ENCODE measurements around the gene MPV17. TPM values are rescaled to one million over a fixed set of nuclear protein-coding genes. Genes with fewer than 3 reads are reported as not detected.

Gene MPV17
- polyA plus RNA-seq, 2 of the 4 experiments (the other 2 are of a cell fraction): 67.7 to 130 TPM

GRCh38 chr2:27282892-27283291 lies 40.0 kb downstream of the MPV17 start:
- ATAC-seq: peak; percentile 7 to 53; a peak in 3 of 6 replicates

GRCh38 chr2:27281855-27282559 lies 40.9 kb downstream of the MPV17 start, which contains the start of gene TRIM54:
Gene TRIM54 (plus strand): TSS chr2:27282429. CDS start chr2:27282732, 303 bp downstream.
- peak within 1 kb of the TSS; percentile 38 to 75 for H3K27ac ChIP-seq
- POLR2A ChIA-PET: no interaction called here
- CTCF ChIA-PET: interaction anchor here (0.7 to 12.1 kb wide), 25 partner anchors 14 to 436 kb away, joined by 3 to 394 read pairs (median 8); partner anchors contain the start of genes ABHD1 and SLC30A3
- 86% methylated on average over 5 of the region's 5 CpGs for WGBS (ENCODE audit: missing lambda C conversion rate)
- no peak within 1 kb of the TSS for H3K4me3 ChIP-seq
- H3K4me1 ChIP-seq: peaks cover 26% of the 10 kb centered on the region
- H3K4me2 ChIP-seq: peak within 1 kb of the TSS; percentile 51
- DNase-seq (ENCODE audit: low read depth in 1 of 2, low spot score in 1 of 2) (no peak), ATAC-seq (peak; percentile 37; a peak in 3 of 6 replicates), FAIRE-seq (no peak)
- no peaks in the 10 kb centered on the region for H3K9me3 ChIP-seq
- TF ChIP-seq EHF (CRISPR knock-in tag; IDR thresholded peaks at IDR 0.05): no peak
- no peak for TF ChIP-seq SREBF2 (IDR thresholded peaks at IDR 0.05)
- no peak for TF ChIP-seq MAFK (IDR thresholded peaks at IDR 0.05; ENCODE audit: partially characterized antibody)
- TF ChIP-seq HMGXB4 (CRISPR knock-in tag; IDR thresholded peaks at IDR 0.05; ENCODE audit: borderline replicate concordance): no peak
- TF ChIP-seq JUN (IDR thresholded peaks at IDR 0.05): no peak
- no peak for TF ChIP-seq KDM5A (IDR thresholded peaks at IDR 0.05)
- TF ChIP-seq RCOR1 (IDR thresholded peaks at IDR 0.05; ENCODE audit: low read depth, low read length): no peak
- TF ChIP-seq MAX (IDR thresholded peaks at IDR 0.05): no peak
- TF ChIP-seq HOXA7 (CRISPR knock-in tag; IDR thresholded peaks at IDR 0.05): no peak
- no peak for TF ChIP-seq FOSB (CRISPR knock-in tag; IDR thresholded peaks at IDR 0.05)
- no peak for TF ChIP-seq HEYL (CRISPR knock-in tag; IDR thresholded peaks at IDR 0.05)
- TF ChIP-seq BCL3 (IDR thresholded peaks at IDR 0.05): no peak
- TF ChIP-seq BHLHE40 (IDR thresholded peaks at IDR 0.05; ENCODE audit: low read depth, low read length): no peak

More at GRCh38 chr2:27282892-27283291, 40.0 kb downstream of the MPV17 start:
- H3K4me1 ChIP-seq: peaks cover 26% of the 10 kb centered on the region
- no peaks in the 10 kb centered on the region for H3K9me3 ChIP-seq
- DNase-seq (ENCODE audit: low read depth in 1 of 2, low spot score in 1 of 2): peak in 1 of 2 experiments; percentile 31
- ChIA-PET POLR2A (no interaction called here), CTCF (interaction anchor here (0.6 to 12.1 kb wide), 13 partner anchors 13 to 437 kb away, joined by 3 to 394 read pairs (median 8); partner anchors contain the start of gene SLC30A3)
- H3K4me2 ChIP-seq: peak overlapping the region; percentile 51
- FAIRE-seq: no peak
- no peak for TF ChIP-seq ZNF302 (CRISPR knock-in tag; IDR thresholded peaks at IDR 0.05)
- TF ChIP-seq EHF (CRISPR knock-in tag; IDR thresholded peaks at IDR 0.05): no peak
- 0 out of 2 replicates have a peak, but pooled peaks have one; percentile 29 for TF ChIP-seq NFE2L2 (conservative IDR thresholded peaks at IDR 0.05; ENCODE audit: low read length)
- TF ChIP-seq MAFK (IDR thresholded peaks at IDR 0.05; ENCODE audit: partially characterized antibody): peak; percentile 29
- TF ChIP-seq RNF2 (IDR thresholded peaks at IDR 0.05; ENCODE audit: borderline replicate concordance, low read depth): no peak
- TF ChIP-seq CBX2 (IDR thresholded peaks at IDR 0.05; ENCODE audit: borderline replicate concordance, low read depth): no peak
- WGBS (ENCODE audit: missing lambda C conversion rate): 47% methylated on average over 5 of the region's 5 CpGs
- H3K27ac ChIP-seq: peak overlapping the region; percentile 38 to 75
- no peak overlapping the region for H3K4me3 ChIP-seq

- FAIRE-seq: no peak
- WGBS (ENCODE audit: missing lambda C conversion rate): 82% methylated on average over 3 of the region's 3 CpGs
- TF ChIP-seq FOSL2 (IDR thresholded peaks at IDR 0.05) (no peak), FOSL2 (CRISPR knock-in tag; IDR thresholded peaks at IDR 0.05) (no peak), POLR2AphosphoS2 (conservative IDR thresholded peaks at IDR 0.05; ENCODE audit: low read length) (no peak), JUNB (IDR thresholded peaks at IDR 0.05) (no peak), ZNF302 (CRISPR knock-in tag; IDR thresholded peaks at IDR 0.05) (no peak), RFX5 (IDR thresholded peaks at IDR 0.05) (no peak), HOXB5 (CRISPR knock-in tag; IDR thresholded peaks at IDR 0.05) (no peak), RARB (CRISPR knock-in tag; IDR thresholded peaks at IDR 0.05) (no peak), CHD4 (IDR thresholded peaks at IDR 0.05; ENCODE audit: borderline replicate concordance) (no peak), GATA3 (IDR thresholded peaks at IDR 0.05; ENCODE audit: borderline replicate concordance) (no peak), MAFK (IDR thresholded peaks at IDR 0.05; ENCODE audit: partially characterized antibody) (no peak), EHMT2 (IDR thresholded peaks at IDR 0.05; ENCODE audit: low read depth) (no peak), HDAC2 (IDR thresholded peaks at IDR 0.05) (no peak), ZC3H11A (IDR thresholded peaks at IDR 0.05) (no peak), TFCP2L1 (CRISPR knock-in tag; IDR thresholded peaks at IDR 0.05) (no peak), E2F6 (IDR thresholded peaks at IDR 0.05; ENCODE audit: borderline replicate concordance, low read depth) (no peak), CBX8 (IDR thresholded peaks at IDR 0.05) (no peak)
Measured at GRCh38 chr2:27281442-27281841, 41.5 kb downstream of the MPV17 start.

More at GRCh38 chr2:27281442-27281841, 41.5 kb downstream of the MPV17 start:
- no peak overlapping the region for H3K4me3 ChIP-seq
- H3K27ac ChIP-seq: peak overlapping the region in 1 of 2 experiments; percentile 75; a peak in 4 of 6 replicates
- H3K4me2 ChIP-seq: no peak overlapping the region
- ChIA-PET POLR2A (no interaction called here), CTCF (interaction anchor here (0.7 to 12.1 kb wide), 28 partner anchors 14 to 435 kb away, joined by 3 to 394 read pairs (median 8); partner anchors contain the start of genes ABHD1, KHK, SLC30A3 and TCF23)
- H3K9me3 ChIP-seq: no peaks in the 10 kb centered on the region
- peaks cover 26% of the 10 kb centered on the region for H3K4me1 ChIP-seq
- DNase-seq (ENCODE audit: low read depth in 1 of 2, low spot score in 1 of 2) (no peak), ATAC-seq (no peak)
